CD8-positive, alpha-beta memory T cell (primary cell): ENCODE results near the gene VAV3. TPM values are rescaled to one million over a fixed set of nuclear protein-coding genes. Genes with fewer than 3 reads are reported as not detected.
"Not testable (repeated sequence)": the region's sequence is repeated elsewhere in the genome, so short reads cannot be mapped to it uniquely, and the experiment has no call there.

Source experiments
- CTCF ChIA-PET: fragments of 350-600 bp; sonication (Branson Sonifier 250); formaldehyde crosslinking; loops from one replicate; lab custom pipeline; 2021; ENCODE audit warnings: antibody characterized with exemption; lab: Charles Lee
- POLR2A ChIA-PET: fragments of 350-600 bp; sonication (Branson Sonifier 250); formaldehyde crosslinking; loops from one replicate; lab custom pipeline; 2021; ENCODE audit warnings: antibody characterized with exemption; lab: Charles Lee
- DNase-seq, 5 donors: peaks; one replicate each; pipeline versions ENCODE4 v3.0.0 to v3.0.0-alpha.2; 2020 to 2022; ENCODE audit warnings: mixed read lengths in 1 of 5
- H3K27ac ChIP-seq: one replicate; pipeline ENCODE4 v1.7.0; 2013; ENCODE audit warnings: low read depth, mild to moderate bottlenecking, low read length, moderate library complexity
- H3K27me3 ChIP-seq: 2 replicates; pipeline ENCODE4 v1.7.0; 2013; ENCODE audit warnings: low read length, mild to moderate bottlenecking; ENCODE audit not compliant: insufficient read depth, poor library complexity, severe bottlenecking
- H3K36me3 ChIP-seq: 2 replicates; pipeline ENCODE4 v1.7.0; 2013; ENCODE audit warnings: mild to moderate bottlenecking, low read length, moderate library complexity; ENCODE audit not compliant: insufficient read depth
- H3K4me1 ChIP-seq: 2 replicates; pipeline ENCODE4 v1.7.0; 2013; ENCODE audit warnings: mild to moderate bottlenecking, low read length, moderate library complexity; ENCODE audit not compliant: insufficient read depth
- H3K4me3 ChIP-seq: 2 replicates; pipeline ENCODE4 v1.7.0; 2013; ENCODE audit warnings: mild to moderate bottlenecking, low read length
- H3K9me3 ChIP-seq: 2 replicates; pipeline ENCODE4 v1.7.0; 2013; ENCODE audit warnings: mild to moderate bottlenecking, low read length
- H3K27ac Mint-ChIP-seq, 8 donors: one replicate each; pipeline ENCODE4 v1.8.0; 2020 to 2021; ENCODE audit warnings: mixed read lengths in 8 of 8, mild to moderate bottlenecking in 6 of 8, inconsistent platforms in 3 of 8, moderate library complexity in 3 of 8
- H3K27me3 Mint-ChIP-seq, 2 donors: one replicate each; pipeline ENCODE4 v1.8.0; 2020 to 2021; ENCODE audit warnings: mixed read lengths in 2 of 2, mild to moderate bottlenecking in 1 of 2, moderate library complexity in 1 of 2
- H3K36me3 Mint-ChIP-seq, 3 donors: one replicate each; pipeline ENCODE4 v1.8.0; 2020 to 2021; ENCODE audit warnings: mixed read lengths in 3 of 3, inconsistent platforms in 1 of 3, mild to moderate bottlenecking in 1 of 3
- H3K4me1 Mint-ChIP-seq, 3 donors: one replicate each; pipeline ENCODE4 v1.8.0; 2020 to 2021; ENCODE audit warnings: mixed read lengths in 3 of 3, inconsistent platforms in 1 of 3, mild to moderate bottlenecking in 1 of 3
- H3K4me3 Mint-ChIP-seq, 7 donors: one replicate each; pipeline ENCODE4 v1.8.0; 2020 to 2021; ENCODE audit warnings: mixed read lengths in 7 of 7, mild to moderate bottlenecking in 6 of 7, moderate library complexity in 4 of 7, inconsistent platforms in 2 of 7
- H3K9me3 Mint-ChIP-seq, 5 donors: one replicate each; pipeline ENCODE4 v1.8.0; 2020 to 2022; ENCODE audit warnings: mixed read lengths in 5 of 5, mild to moderate bottlenecking in 3 of 5, moderate library complexity in 2 of 5, inconsistent platforms in 1 of 5
- polyA plus RNA-seq: library from polyadenylated mRNA; unstranded; fragments of 300-500 nt; fragmentation: Illumina TruSeq; gene quantifications from one replicate; pipeline ENCODE4 v1.2.3, GENCODE V29; 2021
- total RNA-seq, 2 experiments: library from RNA; stranded (reverse); gene quantifications; one replicate each; pipeline ENCODE4 v1.2.3, GENCODE V29; 2021

VAV3 gene
- total and polyA plus RNA-seq, 3 experiments from 2014 or later: 4.4 to 13.7 (median 4.7) TPM

DNA sequence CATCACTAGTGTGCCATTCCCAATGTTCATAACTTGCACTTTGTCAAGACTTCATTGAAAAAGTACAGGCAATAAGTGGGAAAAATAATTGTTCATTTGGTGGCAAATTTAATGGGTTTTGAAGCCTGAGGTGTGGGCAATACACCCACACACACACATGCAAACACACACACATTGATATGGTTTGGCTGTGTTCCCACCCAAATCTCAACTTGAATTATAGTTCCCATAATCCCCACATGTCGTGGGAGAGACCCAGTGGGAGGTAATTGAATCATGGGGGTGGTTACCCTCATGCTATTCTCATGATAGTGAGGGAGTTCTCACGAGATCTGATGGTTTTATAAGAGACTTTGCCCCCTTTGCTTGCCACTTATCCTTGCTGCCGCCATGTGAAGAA, 39.9 kb upstream of the VAV3 start:
- CTCF ChIA-PET, H3K4me3 ChIP-seq, POLR2A ChIA-PET, H3K27ac ChIP-seq, H3K36me3 ChIP-seq, H3K9me3 Mint-ChIP-seq, H3K27me3 ChIP-seq, H3K4me1 ChIP-seq, H3K27ac Mint-ChIP-seq, H3K36me3 Mint-ChIP-seq, H3K4me3 Mint-ChIP-seq, H3K9me3 ChIP-seq, DNase-seq, H3K4me1 Mint-ChIP-seq, H3K27me3 Mint-ChIP-seq: not testable (repeated sequence)

DNA sequence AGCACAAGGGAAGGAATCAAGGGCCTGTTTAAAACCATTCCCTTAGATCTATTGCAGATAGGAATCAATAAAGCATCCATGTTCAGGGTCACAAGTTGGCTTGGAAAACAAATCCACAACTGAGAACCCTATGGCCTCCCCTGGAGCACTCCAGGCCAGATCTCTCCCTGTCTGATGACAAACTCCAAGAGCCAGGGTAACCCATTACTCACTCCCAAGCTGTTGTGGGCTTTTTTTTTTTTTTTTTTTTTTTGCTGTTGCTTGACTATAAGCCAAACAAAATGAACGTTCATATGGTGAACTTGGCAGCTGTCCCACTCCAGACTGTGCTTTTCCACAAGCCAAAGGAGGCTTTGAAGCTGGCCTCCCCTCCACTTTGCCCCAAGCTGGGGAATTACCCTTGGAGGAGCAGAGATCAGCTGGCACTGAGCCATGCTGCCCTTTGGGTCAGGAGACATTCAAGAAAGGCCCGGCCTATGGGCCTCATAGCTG, 35.7 kb upstream of the VAV3 start:
- Histone ChIP-seq H3K27ac (no peak overlapping the region), H3K9me3 (no peaks in the 10 kb centered on the region), H3K27me3 (no peaks in the 10 kb centered on the region), H3K4me3 (no peak overlapping the region), H3K36me3 (no peaks in the 10 kb centered on the region), H3K4me1 (no peaks in the 10 kb centered on the region)
- Mint-ChIP-seq H3K4me3 (no peak overlapping the region), H3K27ac (no peak overlapping the region), H3K36me3 (no peaks in the 10 kb centered on the region), H3K27me3 (no peaks in the 10 kb centered on the region), H3K9me3 (no peaks in the 10 kb centered on the region), H3K4me1 (no peaks in the 10 kb centered on the region)
- no peak for DNase-seq
- ChIA-PET CTCF (interaction anchor here (0.7 kb wide), 1 partner anchor 123 kb away, joined by 3 read pairs; no protein-coding TSS in a partner anchor), POLR2A (no interaction called here)

DNA sequence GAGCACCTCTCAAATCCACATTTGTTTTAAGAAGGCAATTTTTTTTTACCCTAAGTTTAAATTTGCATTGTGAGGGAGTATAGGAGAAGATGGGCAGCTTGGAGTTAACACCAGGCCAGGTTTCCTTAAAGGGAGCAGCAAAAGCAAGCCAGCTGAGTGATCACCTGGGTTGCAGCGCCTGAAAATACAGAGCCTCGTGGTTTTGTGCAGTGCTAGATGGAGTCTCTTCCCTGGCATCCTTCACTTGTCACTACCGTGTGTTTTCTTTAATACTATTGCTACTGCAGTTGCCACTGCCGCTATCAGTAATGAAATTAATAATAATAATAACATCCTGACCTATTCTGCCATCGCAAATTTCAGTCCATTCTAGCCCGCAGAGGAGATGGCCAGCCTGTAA, 35.2 kb upstream of the VAV3 start:
- CTCF ChIA-PET: no interaction called here
- POLR2A ChIA-PET: no interaction called here
- Mint-ChIP-seq H3K4me1 (no peaks in the 10 kb centered on the region), H3K27me3 (peaks cover 0 to 3% of the 10 kb centered on the region in 2 donors), H3K4me3 (no peak overlapping the region), H3K27ac (peak overlapping the region in 1 of 8 donors; percentile 5), H3K9me3 (no peaks in the 10 kb centered on the region), H3K36me3 (no peaks in the 10 kb centered on the region)
- DNase-seq: no peak
- H3K27ac ChIP-seq: no peak overlapping the region
- no peaks in the 10 kb centered on the region for H3K9me3 ChIP-seq
- H3K4me3 ChIP-seq: no peak overlapping the region
- no peaks in the 10 kb centered on the region for H3K36me3 ChIP-seq
- H3K27me3 ChIP-seq: no peaks in the 10 kb centered on the region
- no peaks in the 10 kb centered on the region for H3K4me1 ChIP-seq

GRCh38 chr1:107997866-107998265, 32.9 kb upstream of the VAV3 start:
- Histone ChIP-seq H3K27ac (no peak overlapping the region), H3K27me3 (no peaks in the 10 kb centered on the region), H3K9me3 (no peaks in the 10 kb centered on the region), H3K36me3 (no peaks in the 10 kb centered on the region), H3K4me1 (no peaks in the 10 kb centered on the region), H3K4me3 (no peak overlapping the region)
- CTCF ChIA-PET: no interaction called here
- Mint-ChIP-seq H3K36me3 (no peaks in the 10 kb centered on the region), H3K4me1 (no peaks in the 10 kb centered on the region), H3K27me3 (peaks cover 0 to 4% of the 10 kb centered on the region in 2 donors), H3K4me3 (no peak overlapping the region), H3K27ac (no peak overlapping the region), H3K9me3 (no peaks in the 10 kb centered on the region)
- POLR2A ChIA-PET: no interaction called here
- DNase-seq: no peak

- Histone ChIP-seq H3K36me3 (no peaks in the 10 kb centered on the region), H3K27me3 (no peaks in the 10 kb centered on the region), H3K4me3 (no peak overlapping the region), H3K4me1 (no peaks in the 10 kb centered on the region), H3K9me3 (no peaks in the 10 kb centered on the region), H3K27ac (no peak overlapping the region)
- no peaks in the 10 kb centered on the region for H3K36me3 Mint-ChIP-seq
- no peak for DNase-seq
- H3K9me3 Mint-ChIP-seq: no peaks in the 10 kb centered on the region
- CTCF ChIA-PET: no interaction called here
- H3K4me3 Mint-ChIP-seq: no peak overlapping the region
- H3K27ac Mint-ChIP-seq: no peak overlapping the region
- POLR2A ChIA-PET: no interaction called here
- peaks cover 0 to 4% of the 10 kb centered on the region in 2 donors for H3K27me3 Mint-ChIP-seq
- no peaks in the 10 kb centered on the region for H3K4me1 Mint-ChIP-seq
Measured at GRCh38 chr1:107993920-107994319, 28.9 kb upstream of the VAV3 start.

DNA sequence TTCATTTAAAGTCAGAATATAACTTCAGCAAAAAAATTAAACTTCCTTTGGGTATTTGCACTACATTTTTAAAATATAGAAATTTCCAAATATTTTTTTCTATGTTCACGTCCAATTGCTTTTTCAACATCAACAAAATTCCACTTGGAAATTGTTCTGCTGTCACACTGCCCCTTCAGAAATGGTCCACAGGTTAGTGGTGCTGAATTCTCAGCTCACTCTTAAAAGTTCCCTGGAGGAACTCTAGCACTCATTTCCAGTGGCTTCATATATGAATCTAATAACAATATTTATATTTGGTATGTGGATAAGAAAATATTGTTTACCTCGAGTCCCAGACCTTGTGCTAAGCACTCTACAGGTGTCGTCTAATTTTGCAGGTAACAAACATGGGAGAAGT, 27.4 kb upstream of the VAV3 start:
- no peak overlapping the region for H3K27ac ChIP-seq
- H3K36me3 ChIP-seq: no peaks in the 10 kb centered on the region
- H3K4me3 Mint-ChIP-seq: no peak overlapping the region
- no peak overlapping the region for H3K4me3 ChIP-seq
- no peak overlapping the region for H3K27ac Mint-ChIP-seq
- no peaks in the 10 kb centered on the region for H3K4me1 ChIP-seq
- no peaks in the 10 kb centered on the region for H3K27me3 ChIP-seq
- no peaks in the 10 kb centered on the region for H3K9me3 ChIP-seq
- ChIA-PET CTCF (no interaction called here), POLR2A (no interaction called here)
- H3K4me1 Mint-ChIP-seq: no peaks in the 10 kb centered on the region
- peaks cover 0 to 4% of the 10 kb centered on the region in 2 donors for H3K27me3 Mint-ChIP-seq
- no peak for DNase-seq
- H3K9me3 Mint-ChIP-seq: no peaks in the 10 kb centered on the region
- no peaks in the 10 kb centered on the region for H3K36me3 Mint-ChIP-seq

DNA sequence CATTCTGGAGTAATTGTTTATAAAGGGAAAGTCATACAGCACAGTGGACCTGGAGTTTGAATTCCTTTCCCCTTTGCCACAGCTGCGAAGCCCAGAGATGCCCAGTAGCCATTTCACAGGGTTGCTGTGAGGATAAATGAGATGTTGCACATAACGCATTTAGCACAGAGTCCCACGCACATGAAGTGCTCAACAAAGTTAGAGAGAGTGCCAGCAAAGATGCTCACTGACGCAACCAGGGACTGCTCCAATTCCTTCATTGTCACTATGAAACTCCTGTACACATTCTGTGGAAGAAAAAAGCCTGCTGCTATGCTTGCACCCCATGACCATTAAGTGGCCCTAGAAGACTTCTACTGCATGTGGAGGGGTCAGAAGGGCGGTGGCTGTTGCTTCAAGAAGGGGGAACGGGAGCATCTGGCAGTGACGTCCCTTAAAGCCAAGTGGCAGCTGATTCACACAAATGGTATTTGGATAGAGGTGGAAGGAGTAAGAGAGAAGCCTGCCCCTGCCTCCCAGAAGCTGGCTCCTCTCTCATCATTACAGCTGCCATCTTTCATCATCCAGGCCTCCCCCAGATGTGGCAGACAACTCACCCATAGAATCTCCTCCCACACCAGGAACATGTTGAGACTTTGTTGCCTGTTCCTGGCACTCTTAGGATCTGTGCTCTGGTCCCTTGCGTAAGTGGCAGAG, 26.5 kb upstream of the VAV3 start:
- no peaks in the 10 kb centered on the region for H3K36me3 Mint-ChIP-seq
- H3K4me3 ChIP-seq: no peak overlapping the region

GRCh38 chr1:107990606-107991005, 25.6 kb upstream of the VAV3 start:
- Mint-ChIP-seq H3K27me3 (peaks cover 3 to 4% of the 10 kb centered on the region in 2 donors), H3K36me3 (no peaks in the 10 kb centered on the region), H3K4me1 (no peaks in the 10 kb centered on the region), H3K4me3 (no peak overlapping the region), H3K9me3 (no peaks in the 10 kb centered on the region), H3K27ac (no peak overlapping the region)
- Histone ChIP-seq H3K27me3 (no peaks in the 10 kb centered on the region), H3K9me3 (no peaks in the 10 kb centered on the region), H3K36me3 (no peaks in the 10 kb centered on the region), H3K4me1 (no peaks in the 10 kb centered on the region), H3K4me3 (no peak overlapping the region), H3K27ac (no peak overlapping the region)
- no peak for DNase-seq
- CTCF ChIA-PET: no interaction called here
- POLR2A ChIA-PET: no interaction called here

More for the DNA sequence above, 26.5 kb upstream of the VAV3 start:
- Histone ChIP-seq H3K27ac (no peak overlapping the region), H3K36me3 (no peaks in the 10 kb centered on the region), H3K27me3 (no peaks in the 10 kb centered on the region), H3K4me1 (no peaks in the 10 kb centered on the region), H3K9me3 (no peaks in the 10 kb centered on the region)
- ChIA-PET POLR2A (no interaction called here), CTCF (no interaction called here)
- Mint-ChIP-seq H3K9me3 (no peaks in the 10 kb centered on the region), H3K27ac (peak overlapping the region in 1 of 8 donors; percentile 59), H3K4me3 (no peak overlapping the region), H3K4me1 (no peaks in the 10 kb centered on the region), H3K27me3 (peaks cover 3 to 4% of the 10 kb centered on the region in 2 donors)
- no peak for DNase-seq
